SKM-1 (cell line): ENCODE data around the gene TACR1.
"Not testable (repeated sequence)": the region's sequence is repeated elsewhere in the genome, so short reads cannot be mapped to it uniquely, and the experiment has no call there.

Experiments used
- DNase-seq: peaks from one replicate; lab custom pipeline; 2025; ENCODE audit not compliant: unreplicated experiment; lab: John Stamatoyannopoulos, UW

TACR1 gene

DNA sequence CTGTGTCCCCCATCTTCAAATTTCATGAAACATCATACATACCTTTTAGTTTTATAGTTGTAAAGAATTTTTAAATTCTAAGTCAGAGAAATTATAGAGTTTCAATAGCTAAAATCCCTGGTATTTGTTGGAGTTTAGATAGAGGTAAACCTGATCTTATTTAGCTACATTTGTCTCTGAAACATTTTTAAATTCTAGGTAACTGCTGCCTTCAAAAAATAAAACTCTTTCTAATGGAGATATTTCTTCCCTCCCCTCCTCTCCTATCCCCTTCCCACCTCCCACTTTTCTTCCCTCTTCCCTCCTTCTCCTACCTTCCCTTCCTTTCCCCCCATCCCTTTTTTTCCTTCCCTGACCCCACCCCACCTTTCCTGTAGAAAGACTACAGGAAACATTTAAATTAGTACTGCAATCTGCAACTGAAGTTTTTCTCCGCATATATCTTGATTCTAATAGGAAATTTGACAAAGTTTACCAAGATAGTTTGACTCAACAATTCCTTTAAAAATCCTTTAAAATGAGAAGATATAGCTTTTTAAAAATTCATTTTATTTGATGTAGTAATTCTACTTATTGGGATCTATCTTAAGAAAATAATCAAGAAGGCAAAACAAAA, 4.1 kb downstream of the TACR1 start:
- DNase-seq: no peak

- no peak for DNase-seq
Observed at GRCh38 chr2:75194184-75194868, 5.0 kb downstream of the TACR1 start.

GRCh38 chr2:75192496-75192895, 6.8 kb downstream of the TACR1 start:
- no peak for DNase-seq

GRCh38 chr2:75190271-75190990, 8.9 kb downstream of the TACR1 start:
- no peak for DNase-seq

GRCh38 chr2:75186821-75187220, 12.5 kb downstream of the TACR1 start:
- no peak for DNase-seq

- no peak for DNase-seq
Observed at GRCh38 chr2:75182606-75183005, 16.7 kb downstream of the TACR1 start.

DNA sequence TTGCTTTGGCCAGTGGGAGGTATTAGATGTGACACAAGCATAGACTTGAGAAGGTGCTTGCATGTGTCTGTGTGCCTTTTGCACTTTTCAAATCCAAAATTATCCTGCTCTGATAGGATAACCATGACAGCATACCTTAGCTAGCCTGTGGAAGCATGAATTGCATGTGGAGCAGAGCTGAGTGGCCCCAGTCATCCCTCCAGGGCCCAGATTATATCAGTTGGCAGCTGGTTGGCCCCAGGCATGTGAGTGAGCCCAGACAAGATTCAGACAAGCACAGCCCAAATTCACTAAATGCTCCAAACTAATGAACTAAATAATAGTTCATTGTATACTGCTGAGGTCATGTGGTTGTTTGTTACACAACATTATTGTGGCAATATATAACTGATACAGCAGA, 18.8 kb downstream of the TACR1 start:
- no peak for DNase-seq

GRCh38 chr2:75177427-75177826, 21.9 kb downstream of the TACR1 start:
- DNase-seq: no peak

DNA sequence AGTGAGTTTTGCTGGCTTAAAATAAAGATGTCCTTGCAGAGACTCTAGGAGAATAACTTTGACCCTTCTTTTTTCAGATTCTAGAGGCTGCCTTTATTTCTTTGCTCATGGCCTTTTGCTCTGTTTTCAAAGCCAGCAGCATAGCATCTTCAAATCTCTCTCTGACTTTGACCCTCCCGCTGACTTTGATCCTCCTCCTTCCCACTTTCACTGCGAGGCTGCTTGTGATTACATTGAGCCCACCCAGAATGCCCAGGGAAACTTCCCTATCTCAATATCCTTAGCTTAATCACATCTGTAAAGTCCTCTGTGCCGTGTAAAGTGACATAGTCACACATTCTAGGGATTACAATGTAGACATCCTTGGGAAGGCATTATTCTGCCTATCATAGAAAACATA, 23.9 kb downstream of the TACR1 start:
- no peak for DNase-seq

DNA sequence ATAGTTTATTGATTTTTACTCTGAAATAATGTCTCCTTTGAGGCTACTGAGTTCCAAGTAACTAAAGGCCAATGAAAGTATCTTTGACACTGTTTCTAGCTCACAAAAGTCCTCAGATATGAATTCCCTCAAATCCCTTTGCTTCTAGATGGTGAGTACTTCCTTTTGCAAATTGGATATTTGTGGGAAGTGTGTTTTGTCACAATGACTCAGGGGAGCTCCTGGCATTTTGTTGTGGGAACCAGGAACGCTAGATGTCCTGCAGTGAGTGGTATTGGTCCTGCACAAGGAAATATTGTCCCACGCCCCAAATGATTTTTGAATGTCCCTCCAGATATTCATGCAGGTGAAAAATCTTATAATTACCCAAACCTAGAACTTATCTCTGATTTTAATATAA, 24.3 kb downstream of the TACR1 start:
- no peak for DNase-seq

- no peak for DNase-seq
Observed at GRCh38 chr2:75174519-75174918, 24.8 kb downstream of the TACR1 start.

DNA sequence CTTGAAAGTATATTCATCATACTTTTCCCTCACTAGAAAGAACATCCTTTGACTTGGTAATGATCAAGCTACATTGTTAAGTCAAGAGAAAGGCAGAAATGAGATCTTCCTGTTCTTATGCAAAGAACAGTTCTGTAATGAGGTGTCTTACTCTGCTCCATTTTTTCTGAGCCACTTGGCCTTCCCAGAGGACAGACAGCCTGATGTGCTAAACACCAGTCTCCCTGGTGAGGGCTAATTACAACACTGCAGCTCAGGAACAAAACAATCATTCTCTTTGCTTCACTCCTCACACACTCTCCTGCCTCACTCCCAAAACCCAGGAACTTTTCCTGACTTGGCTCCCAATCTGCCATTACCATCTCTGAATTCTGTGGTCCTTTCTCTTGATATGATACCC, 25.6 kb downstream of the TACR1 start:
- no peak for DNase-seq

DNA sequence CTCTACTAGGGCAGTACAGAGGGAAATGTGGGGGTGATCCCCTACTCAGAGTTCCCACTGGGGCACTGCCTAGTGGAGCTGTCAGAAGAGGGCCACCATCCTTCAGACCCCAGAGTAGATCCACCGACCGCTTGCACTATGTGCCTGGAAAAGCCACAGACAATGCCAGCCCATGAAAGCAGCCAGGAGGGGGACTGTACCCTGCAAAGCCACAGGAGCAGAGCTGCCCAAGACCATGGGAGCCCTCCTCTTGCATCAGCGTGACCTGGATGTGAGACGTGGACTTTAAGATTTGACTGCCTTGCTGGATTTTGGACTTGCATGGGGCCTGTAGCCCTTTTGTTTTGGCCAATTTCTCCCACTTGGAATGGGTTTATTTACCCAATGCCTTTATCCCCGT, 27.9 kb downstream of the TACR1 start:
- DNase-seq: not testable (repeated sequence)

DNA sequence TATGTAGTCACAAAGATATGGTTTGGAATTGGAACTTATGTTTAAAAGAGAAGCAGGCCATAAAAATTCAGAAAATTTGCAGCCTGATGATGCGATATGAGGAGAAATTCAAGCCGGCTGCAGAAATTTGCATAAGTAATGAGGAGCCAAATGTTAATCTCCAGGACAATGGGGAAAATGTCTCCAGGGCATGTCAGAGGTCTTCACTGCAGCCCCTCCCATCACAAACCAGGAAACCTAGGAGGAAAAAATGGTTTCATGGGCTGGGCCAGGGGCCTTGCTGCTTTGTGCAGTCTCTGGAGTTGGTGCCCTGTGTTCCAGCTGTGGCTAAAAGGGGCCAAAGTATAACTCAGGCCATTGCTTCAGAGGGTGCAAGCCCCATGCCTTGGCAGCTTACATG, 28.4 kb downstream of the TACR1 start:
- no peak for DNase-seq

- DNase-seq: no peak
Observed at GRCh38 chr2:75168186-75168585, 31.1 kb downstream of the TACR1 start.

GRCh38 chr2:75166491-75166890, 32.8 kb downstream of the TACR1 start:
- no peak for DNase-seq

DNA sequence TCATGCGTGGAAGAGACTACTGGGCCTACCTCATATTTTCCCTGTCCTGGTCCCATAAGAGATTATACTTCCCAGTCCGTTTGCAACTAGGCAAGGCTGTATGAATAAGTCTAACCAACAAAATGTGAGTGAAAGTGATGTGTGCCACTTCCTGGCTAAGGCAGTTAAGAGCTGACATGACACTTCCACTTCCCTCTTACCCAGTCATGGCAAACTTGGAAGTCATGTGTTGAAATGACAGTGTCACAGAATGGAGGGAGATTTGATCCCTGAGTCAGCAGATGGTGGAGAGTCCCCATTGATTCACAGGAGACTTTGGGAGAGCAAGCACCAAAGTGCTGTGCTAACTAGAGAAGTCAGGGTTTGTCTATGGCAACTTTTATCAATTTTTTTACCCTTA, 36.4 kb downstream of the TACR1 start:
- no peak for DNase-seq

GRCh38 chr2:75162259-75162658, 37.1 kb downstream of the TACR1 start:
- DNase-seq: no peak

DNA sequence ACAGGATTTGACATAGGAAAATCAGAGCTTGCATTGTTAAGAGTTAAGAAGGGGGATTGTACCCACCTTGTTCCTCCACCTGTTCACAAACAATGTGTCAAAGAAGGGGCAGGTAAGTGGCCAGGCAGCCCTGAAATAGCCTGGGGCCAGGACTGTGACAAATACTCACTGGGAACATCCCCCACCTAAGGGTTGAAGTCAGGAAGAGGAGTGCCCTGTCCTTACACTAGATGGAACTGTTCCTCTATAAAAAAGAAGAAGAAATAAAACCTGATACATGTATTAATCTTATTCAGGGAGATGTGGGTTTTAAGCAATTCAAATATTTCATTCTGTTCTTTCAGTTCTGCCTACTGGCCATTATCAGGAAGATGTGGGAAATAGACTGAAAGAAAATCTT, 41.9 kb downstream of the TACR1 start:
- no peak for DNase-seq

DNA sequence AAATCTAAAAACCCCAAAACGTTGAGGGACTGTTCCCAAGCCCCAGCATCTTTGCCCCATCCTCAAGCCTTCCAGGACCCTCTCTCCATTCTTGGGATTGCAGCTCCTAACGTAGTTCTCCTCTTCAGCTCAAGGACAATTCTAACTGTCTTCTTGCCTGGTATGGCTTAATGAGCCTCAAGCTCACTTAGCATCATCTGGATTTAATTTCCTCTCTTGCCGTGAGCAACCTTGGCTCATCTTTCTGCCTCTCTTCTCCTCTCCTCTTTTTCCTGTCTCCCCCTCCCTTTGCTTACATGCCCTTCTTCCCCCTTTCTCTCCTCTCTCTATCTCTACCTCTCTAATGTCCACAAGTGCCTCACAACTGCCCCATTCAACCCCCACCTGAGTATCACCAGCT, 44.2 kb downstream of the TACR1 start:
- no peak for DNase-seq

DNA sequence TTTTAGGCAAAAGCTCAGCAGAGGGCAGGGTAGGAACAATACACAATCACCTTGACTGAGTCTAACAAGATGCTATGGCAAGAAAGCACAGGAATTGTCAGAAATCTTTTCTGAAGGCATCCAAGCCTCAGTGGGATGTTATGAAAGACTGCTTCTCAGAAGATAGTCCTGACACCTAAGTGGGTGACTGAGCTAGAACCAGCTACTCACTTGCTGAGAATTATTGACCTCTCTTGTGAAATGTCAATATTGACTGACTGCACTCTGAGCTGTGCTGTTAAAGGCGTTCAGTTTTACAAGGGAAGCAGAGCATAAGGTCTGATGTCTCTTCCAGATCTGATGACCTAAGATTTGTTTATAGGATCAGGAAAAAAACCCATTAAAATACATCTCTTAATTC, 46.1 kb downstream of the TACR1 start:
- no peak for DNase-seq

DNA sequence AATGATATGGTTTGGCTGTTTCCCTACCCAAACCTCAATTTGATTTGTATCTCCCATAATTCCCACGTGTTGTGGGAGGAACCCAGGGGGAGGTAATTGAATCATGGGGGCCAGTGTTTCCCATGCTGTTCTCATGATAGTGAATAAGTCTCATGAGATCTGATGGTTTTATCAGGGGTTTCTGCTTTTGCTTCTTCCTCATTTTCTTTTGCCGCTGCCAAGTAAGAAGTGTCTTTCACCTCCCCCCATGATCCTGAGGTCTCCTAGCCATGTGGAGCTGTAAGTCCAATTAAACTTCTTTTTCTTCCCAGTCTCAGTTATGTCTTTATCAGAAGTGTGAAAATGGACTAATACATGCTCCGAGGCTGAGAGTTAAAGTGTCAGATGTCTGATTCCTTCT, 47.1 kb downstream of the TACR1 start:
- DNase-seq: not testable (repeated sequence)
